IMR-90 (cell line): Measurements from ENCODE around the gene LRRC75B. TPM values are rescaled to one million over a fixed set of nuclear protein-coding genes. Genes with fewer than 3 reads are reported as not detected.

ENCODE experiments used
- MAZ ChIP-seq: IDR thresholded peaks from 2 replicates; pipeline ENCODE4 v1.6.1; 2012; ENCODE audit warnings: low read depth, mild to moderate bottlenecking, low read length, improper control_type of control experiment, moderate library complexity, borderline replicate concordance
- POLR2A ChIP-seq: IDR thresholded peaks from 2 replicates; pipeline ENCODE4 v1.6.1; 2012; ENCODE audit warnings: mild to moderate bottlenecking, low read depth, low read length
- polyA plus RNA-seq, 3 experiments: library from polyadenylated mRNA; depleted of rRNA; stranded (reverse); fragments of >200 nt; gene quantifications; 2 replicates each; pipeline ENCODE4 v1.2.3, GENCODE V29; 2012; ENCODE audit warnings: low replicate concordance in 1 of 3
- total RNA-seq: library from RNA; depleted of rRNA; stranded (reverse); fragments of >200 nt; gene quantifications from 2 replicates; pipeline ENCODE4 v1.2.3, GENCODE V29; 2012
- TF ChIP-seq, protein P1 (sequence below): fragments of 150-350 bp; IDR thresholded peaks from 2 replicates; pipeline ENCODE4 v1.6.1; 2016; ENCODE audit warnings: low read depth, mild to moderate bottlenecking, low read length, moderate library complexity, borderline replicate concordance

Gene LRRC75B
- total and polyA plus RNA-seq, 2 of the 4 experiments (the other 2 are of a cell fraction): 1.6 to 10.7 TPM

DNA sequence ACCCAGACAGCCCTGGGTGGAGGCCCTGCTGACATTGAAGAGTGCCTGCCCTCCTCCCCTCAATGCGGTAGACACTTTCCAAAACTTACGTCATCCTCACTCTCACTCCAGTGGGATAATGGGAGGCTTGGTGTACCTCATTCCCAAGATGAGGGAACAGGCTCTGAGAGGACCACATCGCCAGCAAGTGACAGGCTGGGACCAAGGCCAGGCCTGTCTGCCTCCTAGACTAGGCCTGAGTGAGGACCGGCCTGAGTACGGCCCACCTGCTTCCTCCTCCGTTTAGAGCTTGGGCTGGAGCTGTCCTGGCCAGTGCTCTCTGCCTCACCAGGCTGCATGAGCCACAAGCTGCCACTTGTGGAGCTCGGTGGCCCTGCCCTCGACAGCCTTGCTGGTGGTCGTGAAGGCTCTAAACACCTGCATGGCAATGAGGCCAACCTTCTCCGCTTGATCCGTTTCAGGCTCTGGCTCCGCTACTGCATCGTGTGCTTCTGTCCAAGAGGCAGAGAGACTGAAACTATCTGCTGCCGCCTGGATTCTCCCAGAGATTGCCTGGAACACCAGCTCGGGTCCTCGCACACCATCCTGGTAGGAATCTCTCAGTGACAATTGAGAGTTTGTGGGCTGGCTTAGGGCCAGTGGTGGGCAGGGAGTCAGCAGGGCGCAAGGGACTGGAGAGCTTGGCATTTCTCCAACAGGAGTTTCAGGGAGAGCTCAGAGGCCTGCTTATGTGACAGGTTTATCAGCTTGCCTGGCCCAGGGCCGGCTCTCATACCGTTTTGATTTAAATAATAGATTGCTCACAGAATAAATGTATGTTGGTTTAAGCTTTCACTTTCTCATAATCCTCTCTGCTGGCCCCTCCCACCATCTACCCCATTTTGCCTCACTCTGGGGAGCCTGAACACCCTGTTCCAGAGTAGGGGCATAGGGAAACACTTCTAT is 9.4 kb downstream of the LRRC75B start (continued):
- TF ChIP-seq, protein P1, sequence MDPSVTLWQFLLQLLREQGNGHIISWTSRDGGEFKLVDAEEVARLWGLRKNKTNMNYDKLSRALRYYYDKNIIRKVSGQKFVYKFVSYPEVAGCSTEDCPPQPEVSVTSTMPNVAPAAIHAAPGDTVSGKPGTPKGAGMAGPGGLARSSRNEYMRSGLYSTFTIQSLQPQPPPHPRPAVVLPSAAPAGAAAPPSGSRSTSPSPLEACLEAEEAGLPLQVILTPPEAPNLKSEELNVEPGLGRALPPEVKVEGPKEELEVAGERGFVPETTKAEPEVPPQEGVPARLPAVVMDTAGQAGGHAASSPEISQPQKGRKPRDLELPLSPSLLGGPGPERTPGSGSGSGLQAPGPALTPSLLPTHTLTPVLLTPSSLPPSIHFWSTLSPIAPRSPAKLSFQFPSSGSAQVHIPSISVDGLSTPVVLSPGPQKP: no peak
- no peak for TF ChIP-seq MAZ
- TF ChIP-seq POLR2A: no peak
